K562 (cell line): ENCODE data around the gene DHPS. TPM values are rescaled to one million over a fixed set of nuclear protein-coding genes. Genes with fewer than 3 reads are reported as not detected.
A peak's percentile ranks its signal among the peaks of the same experiment; 100 is the strongest.

ENCODE experiments used
- CGGBP1 ChIP-seq: fragments of 250-450 bp; sonication (Bioruptor Pico); IDR thresholded peaks from 2 replicates; pipeline ENCODE4 v1.9.0; 2021; ENCODE audit warnings: mild to moderate bottlenecking
- CHAMP1 ChIP-seq: fragments of 450-650 bp; IDR thresholded peaks from 2 replicates; pipeline ENCODE4 v1.6.1; 2016; ENCODE audit warnings: mild to moderate bottlenecking
- DEAF1 ChIP-seq: fragments of 450-650 bp; formaldehyde crosslinking; IDR thresholded peaks from 2 replicates; pipeline ENCODE4 v1.4.0; 2020; ENCODE audit warnings: mild to moderate bottlenecking, moderate library complexity
- GATAD2A ChIP-seq: fragments of 450-650 bp; IDR thresholded peaks from 2 replicates; pipeline ENCODE4 v1.6.1; 2017
- GTF2E2 ChIP-seq: fragments of 200-800 bp; sonication (Bioruptor generic); IDR thresholded peaks from 2 replicates; pipeline ENCODE4 v1.6.1; 2016; ENCODE audit warnings: missing genetic modification characterization, missing compliant biosample characterization
- ID3 ChIP-seq, 2 experiments: fragments of 250-450 bp in 1 of 2; fragments of 450-650 bp in 1 of 2; sonication (Bioruptor Pico) in 1 of 2; IDR thresholded peaks; 2 replicates each; pipeline versions ENCODE4 v1.6.1 to v1.8.0; 2016 to 2021; ENCODE audit warnings: mild to moderate bottlenecking in 2 of 2, moderate library complexity in 2 of 2, missing compliant biosample characterization in 1 of 2, missing genetic modification characterization in 1 of 2
- JUNB ChIP-seq: fragments of 450-650 bp; formaldehyde crosslinking; conservative IDR thresholded peaks from 2 replicates; pipeline ENCODE4 v1.4.0; 2020; ENCODE audit warnings: mild to moderate bottlenecking
- KDM2B ChIP-seq: fragments of 250-450 bp; sonication (Bioruptor Pico); IDR thresholded peaks from 2 replicates; pipeline ENCODE4 v1.8.0; 2021; ENCODE audit warnings: mild to moderate bottlenecking, moderate library complexity
- L3MBTL2 ChIP-seq: fragments of 450-650 bp; IDR thresholded peaks from 2 replicates; pipeline ENCODE4 v1.6.1; 2016; ENCODE audit warnings: mild to moderate bottlenecking, moderate library complexity
- NRF1 ChIP-seq, 2 experiments: fragments of 450-650 bp; IDR thresholded peaks in 1 of 2; conservative IDR thresholded peaks in 1 of 2; 2 replicates each; pipeline ENCODE4 v1.6.1; 2014; ENCODE audit warnings: mild to moderate bottlenecking in 2 of 2
- PPARD ChIP-seq: fragments of 250-450 bp; sonication (Bioruptor Pico); IDR thresholded peaks from 2 replicates; pipeline ENCODE4 v1.8.0; 2022; ENCODE audit warnings: inconsistent platforms, mild to moderate bottlenecking, moderate library complexity
- RBFOX2 ChIP-seq: fragments of 200-400 bp; formaldehyde crosslinking; IDR thresholded peaks from 2 replicates; pipeline ENCODE4 v1.6.1; 2017; ENCODE audit warnings: low read depth, mild to moderate bottlenecking, low read length, moderate library complexity
- TEAD1 ChIP-seq, 2 experiments: fragments of 450-650 bp in 1 of 2; sonication (generic) in 1 of 2; formaldehyde crosslinking; IDR thresholded peaks; 2 replicates each; pipeline versions ENCODE4 v1.4.0 to v1.8.0; 2020 to 2022; ENCODE audit warnings: mild to moderate bottlenecking in 2 of 2, missing genetic modification reagents in 1 of 2
- XRCC5 ChIP-seq: fragments of 200-400 bp; formaldehyde crosslinking; IDR thresholded peaks from 2 replicates; pipeline ENCODE4 v1.6.1; 2017; ENCODE audit warnings: low read depth, mild to moderate bottlenecking, low read length
- ZBTB49 ChIP-seq: sonication (generic); formaldehyde crosslinking; IDR thresholded peaks from 2 replicates; pipeline ENCODE4 v1.8.0; 2022; ENCODE audit warnings: missing genetic modification reagents, mild to moderate bottlenecking, borderline replicate concordance
- ZFP1 ChIP-seq: fragments of 450-650 bp; formaldehyde crosslinking; IDR thresholded peaks from 2 replicates; pipeline ENCODE4 v1.4.0; 2020; ENCODE audit warnings: mild to moderate bottlenecking, mixed read lengths
- ZKSCAN1 ChIP-seq: fragments of 150-350 bp; IDR thresholded peaks from 2 replicates; pipeline ENCODE4 v1.6.1; 2016; ENCODE audit warnings: low read depth, low read length
- ZNF232 ChIP-seq: sonication (generic); formaldehyde crosslinking; IDR thresholded peaks from 2 replicates; pipeline ENCODE4 v1.8.0; 2022; ENCODE audit warnings: mild to moderate bottlenecking, missing genetic modification reagents
- ZNF239 ChIP-seq: fragments of 250-450 bp; sonication (Bioruptor Pico); IDR thresholded peaks from 2 replicates; pipeline ENCODE4 v1.4.0; 2020; ENCODE audit warnings: mild to moderate bottlenecking
- polyA plus RNA-seq, 8 experiments: library from polyadenylated mRNA; depleted of rRNA in 4 of 8; stranded (reverse) in 5 of 8; unstranded in 3 of 8; fragments of >200 nt; fragmentation: Nextera tagmentation in 2 of 8; fragmentation: Illumina TruSeq in 1 of 8; extraction: Ambion mirVana in 2 of 8; extraction: Trizol in 1 of 8; gene quantifications; 2 replicates each; pipeline versions ENCODE4 v1.2.1 to v1.2.3, GENCODE V29; 2011 to 2014; ENCODE audit warnings: inconsistent platforms in 1 of 8, missing spikeins in 1 of 8
- total RNA-seq, 7 experiments: library from RNA; depleted of rRNA in 6 of 7; stranded (reverse); fragments of >200 nt in 6 of 7; fragmentation: Illumina TruSeq in 2 of 7; extraction: Trizol in 2 of 7; gene quantifications; 2 replicates each; pipeline versions ENCODE4 v1.2.1 to v1.2.3, GENCODE V29; 2011 to 2021; ENCODE audit warnings: low replicate concordance in 1 of 7

DHPS gene
- total and polyA plus RNA-seq, 9 of the 15 experiments (the other 6 are each of a cell fraction or from before 2014, with no cell fraction given): 47.1 to 110 (median 79.9) TPM

GRCh38 chr19:12666265-12667048 is 15.2 kb downstream of the DHPS start, which contains the start of the genes MAN2B1 and WDR83 (continued):
- TF ChIP-seq ID3 (CRISPR knock-in tag; IDR thresholded peaks at IDR 0.05): no peak
- TF ChIP-seq ID3 (tag; IDR thresholded peaks at IDR 0.05): no peak
- no peak for TF ChIP-seq GTF2E2
- no peak for TF ChIP-seq ZKSCAN1
- TF ChIP-seq ZNF239 (CRISPR knock-in tag): no peak
- no peak for TF ChIP-seq DEAF1 (CRISPR knock-in tag)
- no peak for TF ChIP-seq GATAD2A
- TF ChIP-seq JUNB (CRISPR knock-in tag): no peak
- no peak for TF ChIP-seq TEAD1 (CRISPR knock-in tag; IDR thresholded peaks at IDR 0.05)
- TF ChIP-seq XRCC5: no peak
- no peak for TF ChIP-seq CHAMP1
- TF ChIP-seq ZFP1 (CRISPR knock-in tag): no peak
- no peak for TF ChIP-seq CGGBP1
- no peak for TF ChIP-seq ZNF232 (CRISPR knock-in tag)
- peak; percentile 33; the same call in 1 of the 2 replicates for TF ChIP-seq L3MBTL2
- peak; percentile 26 to 27; a peak in 3 of 4 replicates for TF ChIP-seq NRF1 (conservative IDR thresholded peaks at IDR 0.05 in 1 of 2, IDR thresholded peaks at IDR 0.05 in 1 of 2)
- TF ChIP-seq RBFOX2: peak; percentile 73
- TF ChIP-seq ZBTB49 (CRISPR knock-in tag): no peak
- TF ChIP-seq PPARD: no peak
- TF ChIP-seq KDM2B (CRISPR knock-in tag): no peak
